HEK293T (cell line): ENCODE data around the gene THSD4.

ENCODE experiments used
- CTCF ChIA-PET: fragments of 350-600 bp; formaldehyde crosslinking; extraction: SDS; loops from one replicate; lab custom pipeline; 2021; ENCODE audit warnings: antibody characterized with exemption, inconsistent platforms; lab: Yijun Ruan, JAX
- POLR2A ChIA-PET: fragments of 350-600 bp; formaldehyde crosslinking; extraction: SDS; loops from one replicate; lab custom pipeline; 2020; ENCODE audit warnings: antibody characterized with exemption, inconsistent platforms; lab: Yijun Ruan, JAX
- DNase-seq: peaks from one replicate; pipeline ENCODE4 v3.0.0; 2012; ENCODE audit warnings: mixed read lengths; ENCODE audit errors: extremely low spot score
- ARNT ChIP-seq: fragments of 450-650 bp; IDR thresholded peaks from 2 replicates; pipeline ENCODE4 v1.6.1; 2017; ENCODE audit warnings: mild to moderate bottlenecking
- BHLHE40 ChIP-seq: fragments of 450-650 bp; IDR thresholded peaks from 2 replicates; pipeline ENCODE4 v1.6.1; 2016; ENCODE audit warnings: mild to moderate bottlenecking, moderate library complexity, borderline replicate concordance
- CTBP1 ChIP-seq: fragments of 450-650 bp; IDR thresholded peaks from 2 replicates; pipeline ENCODE4 v1.6.1; 2016; ENCODE audit warnings: borderline replicate concordance
- ELF4 ChIP-seq: fragments of 450-650 bp; IDR thresholded peaks from 2 replicates; pipeline ENCODE4 v1.6.1; 2017; ENCODE audit warnings: antibody characterized with exemption
- FOXA1 ChIP-seq: fragments of 450-650 bp; IDR thresholded peaks from 2 replicates; pipeline ENCODE4 v1.6.1; 2016; ENCODE audit warnings: mild to moderate bottlenecking
- FOXK2 ChIP-seq: fragments of 450-650 bp; IDR thresholded peaks from 2 replicates; pipeline ENCODE4 v1.6.1; 2016; ENCODE audit warnings: mild to moderate bottlenecking
- FOXM1 ChIP-seq: fragments of 450-650 bp; IDR thresholded peaks from 2 replicates; pipeline ENCODE4 v1.6.1; 2017; ENCODE audit warnings: mild to moderate bottlenecking, borderline replicate concordance
- HDGF ChIP-seq: fragments of 450-650 bp; IDR thresholded peaks from 2 replicates; pipeline ENCODE4 v1.6.1; 2017; ENCODE audit warnings: antibody characterized with exemption, borderline replicate concordance
- L3MBTL2 ChIP-seq: fragments of 450-650 bp; conservative IDR thresholded peaks from 2 replicates; pipeline ENCODE4 v1.6.1; 2016; ENCODE audit warnings: mild to moderate bottlenecking
- LEF1 ChIP-seq: fragments of 450-650 bp; IDR thresholded peaks from 2 replicates; pipeline ENCODE4 v1.6.1; 2017; ENCODE audit warnings: mild to moderate bottlenecking, borderline replicate concordance
- NFRKB ChIP-seq: fragments of 450-650 bp; IDR thresholded peaks from 2 replicates; pipeline ENCODE4 v1.6.1; 2016; ENCODE audit warnings: mild to moderate bottlenecking, moderate library complexity
- PKNOX1 ChIP-seq: fragments of 450-650 bp; IDR thresholded peaks from 2 replicates; pipeline ENCODE4 v1.6.1; 2016
- SP1 ChIP-seq: fragments of 450-650 bp; IDR thresholded peaks from 2 replicates; pipeline ENCODE4 v1.6.1; 2017
- SUZ12 ChIP-seq: fragments of 450-650 bp; IDR thresholded peaks from 2 replicates; pipeline ENCODE4 v1.6.1; 2016; ENCODE audit warnings: mild to moderate bottlenecking
- TARDBP ChIP-seq: fragments of 450-650 bp; IDR thresholded peaks from 2 replicates; pipeline ENCODE4 v1.6.1; 2016
- ZNF384 ChIP-seq: fragments of 450-650 bp; IDR thresholded peaks from 2 replicates; pipeline ENCODE4 v1.6.1; 2016

Gene THSD4

DNA sequence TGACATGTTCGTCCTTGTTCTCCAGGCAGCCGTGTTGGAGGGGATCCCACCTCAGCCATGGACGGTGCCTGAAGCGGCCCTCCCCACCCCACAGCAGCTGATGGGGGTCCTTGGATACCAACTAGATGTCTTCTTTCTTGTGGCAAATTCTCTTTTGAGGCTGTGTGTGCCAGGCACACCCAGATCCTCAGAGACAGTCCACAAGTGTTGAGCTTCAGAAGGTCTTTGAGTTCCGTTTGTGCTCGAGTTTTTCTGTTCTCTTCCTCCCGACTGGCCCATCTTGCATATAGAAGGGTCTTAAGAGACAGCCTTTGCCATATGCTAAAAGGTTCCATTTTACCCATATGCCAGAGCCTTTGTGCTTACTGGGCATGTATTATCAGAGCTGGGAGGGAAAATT is 227.4 kb downstream of the THSD4 start:
- POLR2A ChIA-PET = no interaction called here
- TF ChIP-seq SUZ12 (no peak), NFRKB (no peak), BHLHE40 (no peak), PKNOX1 (no peak), ELF4 (no peak), ZNF384 (no peak), TARDBP (no peak), L3MBTL2 (no peak), FOXA1 (no peak), HDGF (no peak), LEF1 (no peak), SP1 (no peak)
- CTCF ChIA-PET = no interaction called here
- no peak for DNase-seq

GRCh38 chr15:71344316-71344715 is 229.0 kb downstream of the THSD4 start:
- POLR2A ChIA-PET = no interaction called here
- no peak for DNase-seq
- CTCF ChIA-PET = interaction anchor here (0.6 kb wide), 1 partner anchor 387 kb away, joined by 3 read pairs; no protein-coding TSS in a partner anchor
- TF ChIP-seq FOXA1 (no peak), CTBP1 (no peak)

- no peak for DNase-seq
- ChIA-PET POLR2A (no interaction called here), CTCF (no interaction called here)
- TF ChIP-seq SUZ12 (no peak), TARDBP (no peak), SP1 (no peak), NFRKB (no peak), FOXK2 (no peak)
These were observed 229.9 kb downstream of the THSD4 start for GRCh38 chr15:71345186-71345585.

- CTCF ChIA-PET = no interaction called here
- no peak for DNase-seq
- TF ChIP-seq CTBP1 (no peak), FOXA1 (no peak), LEF1 (no peak), PKNOX1 (no peak), HDGF (no peak), TARDBP (no peak), ELF4 (no peak), SUZ12 (no peak), BHLHE40 (no peak), ARNT (no peak), FOXK2 (no peak), NFRKB (no peak), SP1 (no peak), ZNF384 (no peak), FOXM1 (no peak), L3MBTL2 (no peak)
- POLR2A ChIA-PET = interaction anchor here (0.8 kb wide), 1 partner anchor 379 kb away, joined by 3 read pairs; no protein-coding TSS in a partner anchor
These were observed 231.2 kb downstream of the THSD4 start for GRCh38 chr15:71346464-71346863.

DNA sequence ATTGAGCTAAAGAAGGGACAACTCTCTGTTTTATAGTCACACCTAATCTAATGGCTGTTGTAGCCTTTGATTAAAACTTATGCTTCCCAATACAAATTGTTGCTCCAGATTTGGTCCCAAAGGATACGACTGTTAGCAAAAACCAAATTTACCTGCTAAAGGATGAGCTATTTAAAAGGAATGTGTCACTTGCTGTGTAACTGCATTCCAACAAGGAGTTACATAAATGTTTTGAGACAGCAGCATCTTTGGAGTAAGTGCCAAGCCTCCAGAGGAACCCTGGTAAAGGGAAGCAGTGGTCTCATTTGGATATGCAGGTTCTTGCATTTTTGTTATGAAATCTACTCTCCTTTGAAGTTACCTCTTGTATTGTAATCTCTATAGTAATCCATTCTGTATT is 233.3 kb downstream of the THSD4 start:
- DNase-seq = no peak
- POLR2A ChIA-PET = no interaction called here
- CTCF ChIA-PET = no interaction called here
- TF ChIP-seq L3MBTL2 = no peak
- no peak for TF ChIP-seq HDGF
- TF ChIP-seq NFRKB = no peak
- TF ChIP-seq BHLHE40 = no peak
- no peak for TF ChIP-seq FOXK2
- no peak for TF ChIP-seq SUZ12
- TF ChIP-seq SP1 = no peak
- no peak for TF ChIP-seq TARDBP
- TF ChIP-seq LEF1 = no peak
- TF ChIP-seq FOXA1 = no peak

DNA sequence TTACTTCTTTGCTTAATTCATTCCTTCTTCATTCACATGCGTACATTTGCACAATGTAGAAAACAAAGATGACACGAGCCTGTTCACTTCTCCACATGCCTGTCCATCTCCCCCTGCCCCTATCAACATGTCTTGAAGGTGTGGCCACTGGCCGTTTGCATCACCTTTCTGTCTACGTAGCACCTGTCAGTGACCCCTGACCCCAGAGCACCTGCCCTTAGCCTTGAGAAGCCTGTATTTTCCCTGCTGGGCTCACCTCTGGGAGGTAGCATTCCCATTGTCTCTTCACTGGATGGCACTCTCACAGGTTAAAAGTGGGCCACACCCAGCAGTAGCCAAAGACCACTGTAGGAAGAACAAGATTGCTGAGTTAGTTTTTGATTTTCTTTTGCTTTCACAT is 234.1 kb downstream of the THSD4 start:
- ChIA-PET POLR2A (no interaction called here), CTCF (interaction anchor here (0.5 kb wide), 1 partner anchor 17 kb away, joined by 4 read pairs; no protein-coding TSS in a partner anchor)
- DNase-seq = no peak
- no peak for TF ChIP-seq PKNOX1
- no peak for TF ChIP-seq ELF4
- no peak for TF ChIP-seq TARDBP
- TF ChIP-seq ARNT = no peak
- no peak for TF ChIP-seq SP1
- no peak for TF ChIP-seq CTBP1
- TF ChIP-seq SUZ12 = no peak
- TF ChIP-seq HDGF = no peak
- TF ChIP-seq L3MBTL2 = no peak
- TF ChIP-seq BHLHE40 = no peak
- TF ChIP-seq FOXA1 = no peak
- no peak for TF ChIP-seq ZNF384
- no peak for TF ChIP-seq FOXM1
- TF ChIP-seq NFRKB = no peak
- no peak for TF ChIP-seq FOXK2
- no peak for TF ChIP-seq LEF1
